GM19240 (cell line): ENCODE measurements around the gene LDLRAP1.
"Not testable (repeated sequence)": the region's sequence is repeated elsewhere in the genome, so short reads cannot be mapped to it uniquely, and the experiment has no call there.

Source experiments
- DNase-seq: peaks from one replicate; pipeline ENCODE4 v3.0.0; 2011; ENCODE audit warnings: low spot score; ENCODE audit not compliant: insufficient read length

LDLRAP1 gene

DNA sequence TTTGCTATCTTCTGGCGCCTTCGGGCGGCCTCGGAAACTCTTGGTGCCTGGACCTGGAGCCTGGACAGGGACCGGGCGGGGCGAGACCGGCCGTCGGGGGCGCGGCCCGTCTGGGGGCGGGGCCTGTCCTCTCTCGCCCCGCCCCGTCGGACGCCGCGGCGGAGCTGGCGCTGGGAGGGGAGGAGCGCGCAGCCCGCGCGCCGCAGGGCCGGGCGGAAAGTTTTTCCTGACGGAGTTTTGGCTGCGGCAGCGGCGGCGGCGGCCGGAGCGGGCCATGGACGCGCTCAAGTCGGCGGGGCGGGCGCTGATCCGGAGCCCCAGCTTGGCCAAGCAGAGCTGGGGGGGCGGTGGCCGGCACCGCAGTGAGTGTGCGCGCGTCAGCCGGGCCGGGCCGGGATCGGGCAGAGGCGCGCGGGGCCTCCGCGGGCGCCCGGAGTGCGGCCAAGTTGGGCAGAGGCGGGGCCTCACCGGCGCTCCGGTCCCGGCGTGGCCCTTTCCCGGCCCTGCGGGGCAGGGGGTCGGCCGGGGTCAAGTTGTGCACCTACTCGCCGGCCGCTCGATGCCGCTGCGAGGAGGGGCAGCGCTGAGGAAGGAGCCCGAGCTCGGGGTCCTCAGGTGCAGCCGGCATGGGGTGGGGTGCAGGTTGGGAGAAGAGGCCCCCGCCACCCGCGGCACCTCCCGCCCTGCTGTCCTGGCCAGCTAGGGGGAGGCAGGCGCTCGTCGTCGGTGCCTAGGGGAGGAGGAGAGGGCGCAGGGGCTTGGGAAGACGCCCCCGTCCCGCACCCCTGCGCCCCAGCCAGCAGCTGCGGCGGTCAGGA is at the start of gene LDLRAP1:
LDLRAP1 (plus strand) TSS at position 182 of the 818 bp plus-strand sequence; CDS start at position 275, 93 bp downstream.
- DNase-seq, result peak; percentile 76

GRCh38 chr1:25494952-25495351 is 48.5 kb upstream of the LDLRAP1 start:
- DNase-seq, result no peak

DNA sequence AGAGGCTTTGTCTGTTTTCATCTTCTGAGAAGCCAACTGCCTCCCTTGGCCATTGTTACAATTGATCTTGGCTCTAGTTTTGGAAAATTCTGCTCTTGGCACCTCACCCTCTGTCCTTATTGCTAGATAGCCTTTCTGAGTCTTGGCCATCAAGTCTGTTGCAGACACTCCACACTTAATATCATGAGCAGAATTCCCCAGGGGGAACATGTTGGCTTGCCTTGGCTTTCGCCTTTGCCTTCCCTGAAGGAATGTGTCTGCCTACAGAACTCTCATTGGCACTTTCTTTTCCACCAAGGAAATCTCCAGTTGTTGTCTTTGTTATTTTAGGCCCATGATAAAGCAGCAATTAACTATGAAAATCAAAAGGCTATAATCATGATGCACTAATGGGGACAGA is 42.7 kb upstream of the LDLRAP1 start:
- DNase-seq, result no peak

DNA sequence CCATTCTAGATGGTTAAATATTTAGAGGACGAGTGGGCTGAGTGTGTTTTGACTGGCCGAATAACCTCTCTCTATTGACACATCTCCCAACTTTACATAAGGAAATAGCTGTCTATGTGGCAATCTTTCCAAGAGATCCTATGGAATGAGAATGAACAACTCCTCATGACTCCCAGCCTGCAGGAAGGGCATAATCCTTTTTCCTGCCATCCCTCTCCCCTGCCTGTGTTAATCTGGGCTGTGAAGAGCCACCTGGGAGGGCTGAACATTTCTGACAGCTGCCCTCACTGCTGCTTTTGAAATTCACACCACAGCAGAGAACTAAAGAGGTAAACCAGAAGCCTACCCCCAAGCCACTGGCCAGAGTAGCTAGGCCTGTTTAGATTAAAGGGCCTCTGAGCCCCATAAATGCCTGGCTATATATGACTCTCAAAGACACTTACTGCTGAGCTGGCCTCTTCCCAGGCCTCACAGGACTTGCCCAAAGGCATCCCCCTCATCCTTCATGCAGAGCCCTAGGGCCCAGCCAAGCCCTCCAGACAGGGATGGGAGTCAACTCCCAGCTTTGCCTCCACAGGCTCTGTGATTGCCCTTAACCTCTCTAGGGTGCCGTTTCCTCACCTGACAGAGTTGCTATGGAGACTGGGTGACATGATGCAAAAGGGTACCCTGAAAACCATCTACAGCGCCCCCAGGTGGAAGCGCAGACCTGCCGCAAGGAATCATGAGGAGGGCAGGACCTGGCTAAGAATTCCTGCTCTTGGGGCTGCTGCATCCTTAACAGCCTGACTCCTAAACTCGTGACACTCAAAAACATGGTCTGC is 42.0 kb upstream of the LDLRAP1 start:
- no peak for DNase-seq

GRCh38 chr1:25502957-25503356 is 40.4 kb upstream of the LDLRAP1 start:
- DNase-seq, result no peak

DNA sequence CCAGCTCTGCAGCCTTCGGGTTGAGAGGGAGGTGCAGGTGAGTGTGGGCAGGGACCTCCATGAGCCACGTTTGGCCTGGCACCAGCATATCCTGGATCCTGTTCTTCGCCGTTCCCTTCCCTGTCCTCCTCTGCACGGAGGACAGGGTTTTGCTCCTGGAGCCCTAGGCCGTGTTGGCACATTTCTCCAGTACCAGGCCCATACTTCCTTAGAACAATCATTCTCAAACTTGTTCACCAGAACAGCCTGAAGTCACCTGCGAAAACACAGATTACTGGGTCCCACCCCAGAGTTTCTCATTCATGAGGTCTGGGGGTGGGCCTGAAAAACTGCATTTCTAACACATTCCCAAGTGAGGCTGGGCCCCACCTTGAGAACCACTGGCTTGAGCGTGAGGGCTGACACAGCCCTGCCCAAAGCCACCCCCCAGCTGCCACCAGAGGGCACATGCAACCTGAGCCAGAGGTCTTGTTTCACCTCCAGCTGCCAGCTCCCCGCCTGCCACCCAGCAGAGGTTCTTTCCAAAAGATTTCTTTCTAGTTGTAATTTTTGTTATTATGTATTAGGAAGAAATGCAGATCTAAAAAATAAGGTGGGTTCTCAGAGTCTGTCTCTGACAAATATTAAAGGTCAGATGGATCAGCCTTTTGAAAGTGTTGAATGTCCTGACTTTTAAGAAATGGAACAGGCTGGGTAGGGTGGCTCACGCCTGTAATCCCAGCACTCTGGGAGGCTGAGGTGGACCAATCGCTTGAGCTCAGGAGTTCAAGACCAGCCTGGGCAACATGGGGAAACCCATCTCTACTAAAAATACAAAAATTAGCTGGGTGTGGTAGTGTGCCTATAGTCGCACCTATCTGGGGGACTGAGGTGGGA is 39.6 kb upstream of the LDLRAP1 start:
- no peak for DNase-seq

DNA sequence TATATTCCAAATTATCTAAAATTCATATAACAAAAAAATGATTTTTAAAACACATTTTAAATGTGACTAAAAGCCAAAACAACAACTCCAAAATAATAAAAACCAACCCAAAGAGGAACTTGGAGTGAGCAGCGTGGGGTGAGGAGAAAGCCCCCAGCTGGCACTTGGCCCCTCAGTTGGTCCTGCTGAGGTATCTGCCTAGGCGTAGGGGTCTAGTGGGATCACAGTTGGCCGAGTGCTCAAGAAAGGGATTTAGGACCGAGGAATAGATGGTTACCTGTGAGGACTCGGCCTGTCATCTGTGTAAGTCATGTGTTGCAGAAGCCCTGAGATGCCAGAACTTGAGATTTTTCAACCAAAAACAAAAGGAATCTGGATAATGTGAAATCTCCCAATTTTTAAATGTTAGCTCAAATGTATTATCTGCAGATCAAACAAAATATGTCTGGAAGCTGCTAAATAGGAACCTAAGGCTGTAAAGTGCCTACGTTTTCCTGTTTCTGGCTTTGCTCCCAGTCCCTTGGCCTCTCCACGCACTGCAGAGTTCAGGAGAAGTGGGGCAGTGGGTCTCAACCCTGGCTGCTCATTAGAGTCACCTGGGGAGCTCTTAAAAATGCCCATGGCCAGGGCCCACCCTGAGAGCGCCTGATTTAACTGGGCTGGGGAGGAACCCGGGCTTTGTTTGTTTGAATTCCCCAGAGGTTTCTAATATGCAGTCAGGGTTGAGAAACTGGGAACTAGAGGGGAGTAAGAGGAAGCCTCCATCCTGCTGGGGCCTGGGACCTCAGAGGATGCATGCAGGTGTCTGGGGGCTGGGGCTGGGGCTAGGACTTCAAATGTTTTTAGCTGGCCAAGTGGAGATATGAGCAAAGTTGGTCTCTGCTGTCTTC is 38.5 kb upstream of the LDLRAP1 start:
- no peak for DNase-seq

DNA sequence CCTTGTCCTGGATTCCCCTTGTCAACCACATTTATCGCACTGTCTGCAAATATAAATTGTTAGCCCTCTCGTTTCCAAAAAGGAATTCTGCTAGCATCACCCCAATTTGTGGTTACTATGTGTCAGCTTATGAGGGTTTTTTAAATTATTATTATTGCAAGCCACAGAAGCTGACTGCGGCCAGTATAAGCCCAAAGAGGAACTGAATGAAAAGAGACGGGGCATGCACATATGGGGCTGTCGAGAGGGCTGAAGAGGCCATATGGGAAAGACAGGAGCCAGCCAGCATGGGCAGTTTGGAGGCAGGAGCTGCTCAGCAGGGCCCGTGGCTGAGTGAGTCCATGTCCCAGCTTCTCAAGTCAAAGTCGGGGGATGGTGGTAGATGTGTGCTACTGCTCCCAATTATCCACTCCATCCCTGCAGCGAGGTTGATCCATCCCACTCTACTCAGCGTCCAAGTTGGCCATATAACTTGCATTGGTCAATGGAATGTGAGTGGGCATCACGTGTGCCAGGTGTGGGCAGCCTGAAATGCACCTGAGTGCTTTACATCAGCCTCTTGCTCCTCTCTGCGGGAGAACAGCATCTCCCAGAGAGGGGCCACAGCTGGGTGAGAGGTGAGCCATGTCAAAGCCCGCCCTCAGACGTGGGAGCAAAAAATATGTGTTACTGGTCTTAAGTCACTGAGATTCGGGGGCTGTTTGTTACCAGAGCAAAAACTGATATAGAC is 37.6 kb upstream of the LDLRAP1 start:
- DNase-seq, result no peak

- not testable (repeated sequence) for DNase-seq
These were observed 36.6 kb upstream of the LDLRAP1 start for GRCh38 chr1:25506566-25507463.

DNA sequence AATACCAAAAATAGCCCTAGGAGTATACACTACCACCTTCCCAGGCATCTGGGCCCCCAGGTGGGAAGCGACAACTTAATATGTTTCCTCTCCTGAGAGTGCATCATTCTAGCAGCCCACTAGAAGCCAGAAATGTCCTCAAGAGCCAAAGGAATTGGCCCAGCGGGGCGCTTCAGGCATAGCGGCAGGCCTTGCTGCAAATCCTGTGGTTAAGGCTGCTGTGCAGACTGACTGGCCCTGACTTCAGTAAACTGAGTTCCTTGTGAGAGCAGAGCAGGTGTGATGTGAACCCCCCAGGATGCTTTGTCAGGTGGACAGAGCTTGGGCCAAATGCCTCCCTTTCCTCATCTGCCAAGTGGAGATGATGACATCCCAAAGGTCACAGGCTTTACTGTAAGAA is 29.7 kb upstream of the LDLRAP1 start:
- DNase-seq, result no peak

GRCh38 chr1:25515033-25515432 is 28.4 kb upstream of the LDLRAP1 start:
- no peak for DNase-seq

DNA sequence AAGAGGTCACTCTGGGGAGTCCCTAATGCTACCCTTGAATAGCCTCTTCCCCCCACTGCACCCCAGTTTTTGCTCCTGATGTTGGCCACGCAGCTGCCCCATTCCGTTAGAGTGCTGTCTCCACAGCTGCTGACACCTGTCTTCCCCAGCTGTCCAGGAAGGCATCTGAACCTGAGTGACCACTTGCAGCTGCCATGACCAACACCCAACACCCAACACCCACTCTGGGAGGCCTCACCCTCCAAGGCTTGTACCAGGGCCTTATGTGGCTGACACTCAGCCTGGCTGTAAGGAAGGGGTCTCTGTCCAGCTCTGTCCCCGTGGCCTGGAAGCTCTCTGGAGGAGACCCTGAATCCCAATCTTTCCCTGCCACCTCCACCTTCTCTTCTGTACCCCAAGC is 26.7 kb upstream of the LDLRAP1 start:
- DNase-seq, result no peak

GRCh38 chr1:25517476-25518394 is 25.7 kb upstream of the LDLRAP1 start:
- no peak for DNase-seq

- no peak for DNase-seq
These were observed 23.8 kb upstream of the LDLRAP1 start for GRCh38 chr1:25519624-25520023.

DNA sequence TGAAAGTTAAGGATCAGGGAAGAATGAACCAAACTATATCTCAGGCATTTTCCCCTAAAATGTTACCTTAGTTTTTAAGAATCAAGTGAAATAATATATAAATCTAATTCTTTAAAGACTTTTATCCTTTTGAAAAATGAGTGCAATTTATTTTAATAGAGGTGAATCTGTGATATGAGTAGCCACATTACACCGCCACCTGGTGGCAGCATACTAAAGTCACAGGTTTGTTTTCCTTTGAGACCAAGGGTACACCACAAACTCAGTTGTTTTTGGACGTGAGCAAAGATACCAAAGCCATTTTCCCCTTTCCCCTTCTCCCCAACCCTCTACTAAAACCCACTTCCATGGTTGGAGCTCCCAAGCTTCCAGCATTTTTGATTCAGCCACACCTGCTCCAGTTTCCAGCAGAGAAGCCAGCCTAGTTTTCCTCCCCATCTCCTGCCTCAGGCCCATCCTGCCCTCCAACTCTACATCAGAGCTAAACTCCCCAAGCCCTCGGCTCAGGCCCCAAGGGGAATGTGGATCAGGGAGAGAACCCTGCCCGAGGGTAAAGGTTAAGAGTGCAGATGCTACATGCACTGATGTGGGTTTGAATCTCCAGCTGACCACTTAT is 22.9 kb upstream of the LDLRAP1 start:
- peak; percentile 48 for DNase-seq

GRCh38 chr1:25522031-25522655 is 21.3 kb upstream of the LDLRAP1 start:
- no peak for DNase-seq

DNA sequence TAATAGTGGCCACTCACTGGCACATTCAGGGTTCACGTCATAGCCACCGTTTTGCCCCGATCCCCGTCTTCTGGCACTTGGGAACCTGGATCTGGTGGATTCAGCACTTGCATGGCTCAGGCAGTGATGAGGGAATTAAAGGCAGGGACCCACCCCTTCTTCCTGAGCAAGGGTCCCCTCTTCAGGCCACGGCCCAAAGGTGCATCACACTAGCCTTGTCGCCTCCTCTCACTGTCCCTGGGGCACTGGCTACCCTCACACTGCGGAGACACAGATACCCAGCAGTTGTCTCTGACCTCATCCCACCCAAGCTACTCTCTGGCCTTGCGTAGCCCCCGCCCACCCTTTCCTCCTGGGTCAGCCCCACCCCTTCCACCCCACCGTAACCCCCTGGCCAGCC is 19.9 kb upstream of the LDLRAP1 start:
- no peak for DNase-seq
